ENCODE results near the gene FAM240A. TPM values are rescaled to one million over a fixed set of nuclear protein-coding genes. Genes with fewer than 3 reads are reported as not detected.

FAM240A gene
- total RNA-seq, 2 experiments from 2014 or later, result not detected

DNA sequence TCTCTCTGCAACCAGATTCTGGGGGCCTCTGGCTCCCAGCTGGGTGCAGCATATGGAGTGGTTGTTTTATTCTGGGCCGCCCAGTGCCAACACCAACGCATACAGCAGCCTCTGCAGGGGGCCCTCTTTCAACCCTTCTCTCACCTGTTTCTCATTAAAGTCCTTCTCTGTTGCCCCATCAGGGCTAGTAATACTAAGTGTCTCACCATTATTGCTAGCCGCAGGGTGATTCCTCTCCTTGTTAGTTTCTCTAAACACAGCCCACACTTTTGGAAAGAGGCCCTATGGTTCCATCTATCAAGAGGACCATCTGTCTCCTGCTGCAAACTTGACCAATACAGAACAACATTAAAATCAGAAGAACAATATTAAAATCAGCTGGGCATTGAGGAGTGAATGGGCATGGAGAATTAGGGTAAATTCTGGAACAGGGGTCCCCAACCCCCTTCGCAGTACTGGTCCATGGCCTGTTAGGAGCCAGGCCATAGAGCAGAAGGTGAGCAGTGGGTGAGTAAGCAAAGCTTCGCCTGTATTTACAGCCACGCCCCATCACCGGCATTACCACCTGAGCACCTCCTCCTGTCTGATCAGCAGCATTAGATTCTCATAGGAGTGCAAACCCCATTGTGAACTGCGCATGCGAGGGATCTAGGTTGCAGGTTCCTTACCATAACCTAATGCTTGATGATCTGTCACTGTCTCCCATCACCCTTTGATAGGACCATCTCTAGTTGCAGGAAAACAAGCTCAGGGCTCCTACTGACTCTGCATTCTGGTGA, 44.6 kb downstream of the FAM240A start:
- Mint-ChIP-seq H3K27ac (no peak overlapping the region), H3K4me1 (ENCODE audit: low read depth) (no peaks in the 10 kb centered on the region), H3K36me3 (ENCODE audit: low read depth) (no peaks in the 10 kb centered on the region), H3K27me3 (peaks cover 10% of the 10 kb centered on the region), H3K4me3 (no peak overlapping the region), H3K9me3 (peaks cover 4% of the 10 kb centered on the region)
- ChIA-PET CTCF (no interaction called here), POLR2A (interaction anchor here (0.6 kb wide), 1 partner anchor 517 kb away, joined by 4 read pairs; no protein-coding TSS in a partner anchor)
- Histone ChIP-seq H3K4me1 (ENCODE audit: insufficient read depth, low read length) (no peaks in the 10 kb centered on the region), H3K4me3 (ENCODE audit: low read length) (no peak overlapping the region), H3K36me3 (ENCODE audit: insufficient read depth, low read length) (no peaks in the 10 kb centered on the region), H3K9me3 (ENCODE audit: control insufficient read depth in 1 of 2, insufficient read depth in 1 of 2, low read length in 2 of 2) (peaks cover 0 to 3% of the 10 kb centered on the region in 2 experiments), H3K27ac (ENCODE audit: low read depth in 1 of 2, low read length in 2 of 2) (no peak overlapping the region), H3K27me3 (ENCODE audit: control insufficient read depth in 1 of 2, insufficient read depth in 2 of 2, low read length in 2 of 2) (no peaks in the 10 kb centered on the region)
- no peak for TF ChIP-seq CTCF (IDR thresholded peaks at IDR 0.05)
- no peak for ATAC-seq (ENCODE audit: poor library complexity)
- intact Hi-C loops (cut with DNase I, micrococcal nuclease), result no loop called here
- DNase-seq, result no peak

DNA sequence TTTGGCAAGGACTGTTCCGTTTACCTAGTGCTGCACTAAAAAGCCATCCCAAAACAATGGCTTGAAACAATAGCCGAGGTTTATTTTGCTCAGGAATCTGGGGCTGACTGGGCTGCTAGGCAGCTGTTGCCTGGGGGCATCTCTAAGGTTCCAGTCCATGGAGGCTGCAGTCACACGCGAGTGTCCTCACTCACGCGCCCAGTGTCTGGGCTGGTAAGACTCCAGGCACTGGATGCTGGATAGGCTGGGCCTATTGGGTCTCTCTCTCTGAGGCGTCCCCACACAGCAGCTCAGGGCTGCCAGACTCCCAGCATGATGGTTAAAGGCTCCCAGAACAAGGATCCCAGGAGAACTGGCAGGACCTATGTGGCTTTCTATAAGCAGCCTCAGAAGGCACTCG, 47.0 kb downstream of the FAM240A start:
- intact Hi-C loops (cut with DNase I, micrococcal nuclease), result no loop called here
- Mint-ChIP-seq H3K27ac (no peak overlapping the region), H3K4me3 (no peak overlapping the region), H3K36me3 (ENCODE audit: low read depth) (no peaks in the 10 kb centered on the region), H3K9me3 (no peaks in the 10 kb centered on the region), H3K4me1 (ENCODE audit: low read depth) (no peaks in the 10 kb centered on the region), H3K27me3 (peaks cover 4% of the 10 kb centered on the region)
- no peak for TF ChIP-seq CTCF (IDR thresholded peaks at IDR 0.05)
- Histone ChIP-seq H3K27ac (ENCODE audit: low read depth in 1 of 2, low read length in 2 of 2) (no peak overlapping the region), H3K9me3 (ENCODE audit: control insufficient read depth in 1 of 2, insufficient read depth in 1 of 2, low read length in 2 of 2) (no peaks in the 10 kb centered on the region), H3K4me3 (ENCODE audit: low read length) (no peak overlapping the region), H3K4me1 (ENCODE audit: insufficient read depth, low read length) (no peaks in the 10 kb centered on the region), H3K36me3 (ENCODE audit: insufficient read depth, low read length) (no peaks in the 10 kb centered on the region), H3K27me3 (ENCODE audit: control insufficient read depth in 1 of 2, insufficient read depth in 2 of 2, low read length in 2 of 2) (no peaks in the 10 kb centered on the region)
- DNase-seq (no peak), ATAC-seq (ENCODE audit: poor library complexity) (no peak)
- ChIA-PET POLR2A (no interaction called here), CTCF (interaction anchor here (2.0 kb wide), 1 partner anchor 171 kb away, joined by 5 read pairs; no protein-coding TSS in a partner anchor)

- Mint-ChIP-seq H3K9me3 (no peaks in the 10 kb centered on the region), H3K36me3 (ENCODE audit: low read depth) (no peaks in the 10 kb centered on the region), H3K4me3 (no peak overlapping the region), H3K27ac (no peak overlapping the region), H3K4me1 (ENCODE audit: low read depth) (no peaks in the 10 kb centered on the region), H3K27me3 (peaks cover 4% of the 10 kb centered on the region)
- intact Hi-C loops (cut with DNase I, micrococcal nuclease), result no loop called here
- Histone ChIP-seq H3K27me3 (ENCODE audit: control insufficient read depth in 1 of 2, insufficient read depth in 2 of 2, low read length in 2 of 2) (no peaks in the 10 kb centered on the region), H3K9me3 (ENCODE audit: control insufficient read depth in 1 of 2, insufficient read depth in 1 of 2, low read length in 2 of 2) (no peaks in the 10 kb centered on the region), H3K36me3 (ENCODE audit: insufficient read depth, low read length) (no peaks in the 10 kb centered on the region), H3K4me1 (ENCODE audit: insufficient read depth, low read length) (no peaks in the 10 kb centered on the region), H3K4me3 (ENCODE audit: low read length) (no peak overlapping the region), H3K27ac (ENCODE audit: low read depth in 1 of 2, low read length in 2 of 2) (no peak overlapping the region)
- TF ChIP-seq CTCF (IDR thresholded peaks at IDR 0.05), result no peak
- DNase-seq, result peak in 1 of 14 experiments; percentile 23
- POLR2A ChIA-PET, result no interaction called here
- ATAC-seq (ENCODE audit: poor library complexity), result no peak
- CTCF ChIA-PET, result no interaction called here
Measured at GRCh38 chr3:46660003-46660402, 47.7 kb downstream of the FAM240A start.
